Spinal cord (tissue), 10 donors: ENCODE data around the gene SOCS4. TPM values are rescaled to one million over a fixed set of nuclear protein-coding genes. Genes with fewer than 3 reads are reported as not detected.
A peak's percentile ranks its signal among the peaks of the same experiment; 100 is the strongest.

Experiments used
- DNase-seq, 6 donors: peaks; one replicate each; pipeline versions ENCODE4 v3.0.0 to v3.0.0-alpha.2; 2013 to 2015; ENCODE audit warnings: low spot score in 6 of 6, low read depth in 4 of 6
- H3K27ac ChIP-seq: one replicate; pipeline ENCODE4 v1.5.1; 2013; ENCODE audit warnings: low read depth, low read length, control low read depth
- H3K27me3 ChIP-seq: one replicate; pipeline ENCODE4 v1.6.1; 2013; ENCODE audit warnings: low read length; ENCODE audit not compliant: control insufficient read depth, insufficient read depth
- H3K36me3 ChIP-seq: one replicate; pipeline ENCODE4 v1.6.1; 2013; ENCODE audit warnings: low read length; ENCODE audit not compliant: control insufficient read depth, insufficient read depth
- H3K4me1 ChIP-seq: one replicate; pipeline ENCODE4 v1.6.1; 2013; ENCODE audit warnings: low read length; ENCODE audit not compliant: control insufficient read depth, insufficient read depth
- H3K4me3 ChIP-seq: one replicate; pipeline ENCODE4 v1.5.1; 2013; ENCODE audit warnings: low read depth, low read length, control low read depth
- H3K9me3 ChIP-seq: one replicate; pipeline ENCODE4 v1.6.1; 2013; ENCODE audit warnings: low read length; ENCODE audit not compliant: control insufficient read depth, insufficient read depth
- WGBS: methylation state at CpG from one replicate; pipeline ENCODE4 v1.1.5; 2013; ENCODE audit warnings: missing lambda C conversion rate; ENCODE audit not compliant: insufficient coverage; 5-methylcytosine and 5-hydroxymethylcytosine counted together
- polyA plus RNA-seq, 2 donors: library from polyadenylated mRNA; unstranded; fragments of 120-200 nt; gene quantifications; one replicate each; pipeline ENCODE4 v1.2.1, GENCODE V29; 2013; ENCODE audit not compliant: insufficient read length in 2 of 2
- total RNA-seq, 2 donors: library from RNA; depleted of rRNA in 1 of 2; stranded (reverse); fragments of 120-200 nt in 1 of 2; fragments of >200 nt in 1 of 2; gene quantifications; one replicate each; pipeline versions ENCODE4 v1.2.3 to v1.2.4, GENCODE V29; 2013 to 2014
- donor health status: healthy.

SOCS4 gene
- total and polyA plus RNA-seq, 4 donors: 15.5 to 44.8 (median 18.3) TPM

DNA sequence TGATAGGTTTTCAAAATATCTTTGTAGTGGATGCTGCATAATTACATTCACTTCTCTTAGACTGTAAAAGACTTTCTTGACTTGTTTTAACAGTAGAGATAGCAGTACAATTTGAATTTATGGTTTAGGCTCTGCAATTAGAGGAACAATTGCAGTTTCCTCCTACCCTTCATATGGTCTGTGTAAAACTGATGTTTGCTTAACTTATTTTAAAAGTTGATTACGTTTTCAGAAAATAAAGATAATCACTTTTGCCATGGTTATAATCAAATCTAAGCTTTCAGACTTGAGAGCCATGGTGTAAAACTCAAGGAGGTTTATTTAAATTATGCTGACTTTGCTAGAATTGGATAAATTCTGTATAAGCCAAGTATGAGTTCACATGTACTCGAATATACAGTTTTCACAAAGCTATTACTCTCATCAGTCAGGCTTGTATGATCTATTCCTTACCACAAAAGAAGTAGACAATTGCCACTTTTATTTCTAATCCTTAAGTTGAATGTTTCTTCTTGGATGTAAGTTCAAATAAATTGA is 21.9 kb downstream of the SOCS4 start:
- no CpG with 5 or more reads among the region's 2 CpGs for WGBS
- Histone ChIP-seq H3K27ac (no peak overlapping the region), H3K4me1 (peaks cover 9% of the 10 kb centered on the region), H3K27me3 (no peaks in the 10 kb centered on the region), H3K4me3 (no peak overlapping the region), H3K36me3 (peaks cover under 1% of the 10 kb centered on the region), H3K9me3 (no peaks in the 10 kb centered on the region)
- DNase-seq: no peak

DNA sequence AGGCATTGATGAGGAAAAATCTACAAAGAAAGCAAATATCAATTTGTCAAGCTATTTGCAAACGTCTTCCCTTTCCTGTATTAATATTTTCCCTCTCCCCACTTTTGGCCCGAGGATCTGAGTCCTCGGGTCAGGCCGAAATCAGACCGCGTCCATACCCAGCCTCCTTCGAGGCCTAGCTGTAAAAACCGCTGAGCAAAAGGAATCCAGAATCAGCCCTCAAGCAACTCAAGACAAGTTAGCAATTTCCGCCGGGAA is 24.1 kb downstream of the SOCS4 start:
- 3% methylated on average over 10 of the region's 10 CpGs for WGBS
- Histone ChIP-seq H3K27me3 (no peaks in the 10 kb centered on the region), H3K27ac (peak overlapping the region; percentile 98), H3K4me1 (peaks cover 9% of the 10 kb centered on the region), H3K36me3 (peaks cover 5% of the 10 kb centered on the region), H3K4me3 (peak overlapping the region; percentile 83), H3K9me3 (no peaks in the 10 kb centered on the region)
- no peak for DNase-seq

DNA sequence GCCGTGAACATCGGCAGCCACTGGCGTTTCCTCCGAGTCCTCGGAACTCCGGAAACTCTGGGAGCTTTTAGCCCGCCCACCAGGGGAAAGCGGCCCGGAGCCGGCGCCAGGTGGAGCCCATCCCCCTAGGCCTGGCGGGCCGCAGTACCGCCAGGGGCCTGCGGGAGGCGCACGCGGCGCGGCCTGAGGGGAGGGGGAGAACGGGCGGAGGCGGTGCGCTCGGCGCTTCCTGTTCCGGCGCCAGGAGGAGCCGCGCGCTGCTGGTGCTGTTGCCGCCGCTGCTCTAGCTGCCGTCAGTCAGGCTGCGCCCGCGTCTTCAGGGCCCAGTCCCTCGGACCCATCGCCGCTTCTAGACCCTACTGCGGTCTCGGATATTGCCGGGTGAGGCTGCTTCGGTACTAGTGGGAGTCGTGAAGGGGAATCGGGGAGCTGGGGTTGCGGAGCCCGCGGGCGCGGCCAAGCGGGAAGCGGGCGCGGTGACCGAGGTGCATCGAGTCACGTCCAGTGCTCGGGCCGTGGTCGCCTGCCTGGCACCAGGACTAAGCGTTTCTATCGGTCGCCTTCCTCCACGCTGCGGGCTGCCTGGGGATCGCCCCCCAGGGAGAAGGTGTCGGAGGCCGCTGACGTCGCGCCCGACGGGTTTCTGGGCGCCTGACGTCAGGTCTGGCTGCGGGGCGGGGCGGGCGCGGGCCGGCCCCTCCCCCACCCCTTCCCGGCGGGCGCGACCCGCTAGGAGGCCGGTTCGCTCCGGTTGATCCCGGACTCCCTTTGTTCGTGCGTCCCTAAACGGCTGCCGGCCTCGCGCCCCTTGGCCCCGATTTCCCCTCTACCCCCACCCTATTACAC is 24.6 kb downstream of the SOCS4 start, which contains the start of gene MAPK1IP1L:
TSS of gene MAPK1IP1L (plus strand) at position 225 of the 846 bp plus-strand sequence. CDS start 10,037 bp downstream, outside the sequence.
- Histone ChIP-seq H3K27ac (peak within 1 kb of the TSS; percentile 98), H3K4me3 (peak within 1 kb of the TSS; percentile 83), H3K9me3 (no peaks in the 10 kb centered on the region), H3K36me3 (peaks cover 7% of the 10 kb centered on the region), H3K4me1 (peaks cover 9% of the 10 kb centered on the region), H3K27me3 (no peaks in the 10 kb centered on the region)
- WGBS: under 1% methylated on average over 82 of the region's 98 CpGs
- DNase-seq: peak; percentile 85 to 97 (median 88)

DNA sequence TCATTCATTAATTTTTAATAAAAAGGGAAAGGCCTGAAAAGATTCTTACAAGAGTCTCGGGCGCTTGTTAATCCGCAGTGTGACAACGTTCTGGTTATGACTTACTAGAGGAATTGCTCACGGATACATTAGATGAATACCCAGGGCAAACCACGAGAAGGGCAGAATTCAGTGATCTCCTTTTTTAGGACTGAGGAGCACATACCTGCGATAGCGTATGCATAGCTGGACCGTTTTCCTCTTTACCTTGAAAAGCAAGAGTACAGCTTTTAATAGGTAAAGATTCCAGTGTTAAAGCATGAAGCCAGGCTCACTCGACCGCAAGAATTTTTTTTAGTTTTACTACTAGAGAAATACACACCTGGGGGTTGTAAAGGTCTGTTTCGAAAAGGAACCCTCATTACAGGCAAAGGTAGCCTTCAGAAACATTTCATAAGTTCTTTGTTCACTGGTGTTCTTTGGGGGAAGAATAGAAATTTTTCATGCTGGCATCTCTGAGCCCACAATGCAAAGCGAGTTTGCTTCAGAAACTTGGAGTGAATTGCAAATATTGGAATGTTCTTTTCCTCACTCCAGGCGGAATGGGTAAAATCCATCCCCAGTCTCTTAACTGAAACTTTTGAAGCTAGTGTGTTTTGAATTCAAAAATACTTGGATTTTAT is 25.4 kb downstream of the SOCS4 start:
- 0% methylated on average over 7 of the region's 14 CpGs for WGBS
- no peaks in the 10 kb centered on the region for H3K27me3 ChIP-seq
- DNase-seq: peak in 1 of 6 donors; percentile 55

DNA sequence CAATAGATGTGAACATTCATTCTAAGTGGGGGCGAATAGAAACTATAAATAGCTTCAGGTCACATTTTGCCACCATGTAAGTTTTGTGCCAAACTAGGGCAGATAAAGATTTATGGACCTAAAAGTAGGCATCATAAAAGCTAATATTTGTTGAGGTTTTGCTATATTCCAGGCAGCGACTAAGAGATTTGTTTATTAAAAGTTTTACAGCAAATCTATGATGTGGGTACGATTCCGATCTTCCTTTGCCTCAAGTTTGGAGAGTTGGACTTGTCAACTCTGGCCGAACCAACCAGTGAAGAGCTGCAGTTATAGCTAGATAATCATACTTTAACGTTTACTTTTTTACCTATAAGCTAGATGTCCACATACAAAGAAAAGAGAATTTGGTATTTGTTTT is 26.0 kb downstream of the SOCS4 start:
- Histone ChIP-seq H3K9me3 (no peaks in the 10 kb centered on the region), H3K4me1 (peaks cover 9% of the 10 kb centered on the region), H3K27me3 (no peaks in the 10 kb centered on the region), H3K4me3 (no peak overlapping the region), H3K36me3 (peaks cover 14% of the 10 kb centered on the region), H3K27ac (peak overlapping the region; percentile 98)
- 67% methylated on average over 1 of the region's 6 CpGs for WGBS
- DNase-seq: no peak

More for the DNA sequence above, 25.4 kb downstream of the SOCS4 start:
- H3K27ac ChIP-seq: peak overlapping the region; percentile 98
- H3K9me3 ChIP-seq: no peaks in the 10 kb centered on the region
- peaks cover 9% of the 10 kb centered on the region for H3K4me1 ChIP-seq
- peaks cover 8% of the 10 kb centered on the region for H3K36me3 ChIP-seq
- H3K4me3 ChIP-seq: peak overlapping the region; percentile 83

DNA sequence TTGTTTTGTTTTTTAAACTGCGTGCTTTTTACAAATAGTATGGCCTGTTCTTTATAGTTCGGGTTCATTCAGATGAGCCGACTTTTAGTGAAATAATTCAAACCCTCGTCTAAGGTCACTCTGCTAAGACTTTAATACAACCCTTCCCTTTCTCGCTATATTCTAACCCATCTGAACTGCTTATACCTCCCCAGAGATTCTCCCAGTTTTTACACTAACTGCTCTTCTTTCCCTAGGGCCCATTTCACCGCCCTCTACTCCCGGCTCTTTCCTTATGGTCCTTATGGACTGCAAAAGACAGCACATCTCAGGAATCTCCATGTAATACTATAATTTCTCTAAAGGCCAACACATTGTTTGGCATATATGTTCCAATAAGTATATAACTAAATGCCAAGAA is 26.5 kb downstream of the SOCS4 start:
- 56% methylated on average over 3 of the region's 7 CpGs for WGBS
- H3K36me3 ChIP-seq: peaks cover 14% of the 10 kb centered on the region
- DNase-seq: no peak
- H3K9me3 ChIP-seq: no peaks in the 10 kb centered on the region
- no peaks in the 10 kb centered on the region for H3K27me3 ChIP-seq
- H3K27ac ChIP-seq: no peak overlapping the region
- H3K4me1 ChIP-seq: peaks cover 9% of the 10 kb centered on the region
- no peak overlapping the region for H3K4me3 ChIP-seq

DNA sequence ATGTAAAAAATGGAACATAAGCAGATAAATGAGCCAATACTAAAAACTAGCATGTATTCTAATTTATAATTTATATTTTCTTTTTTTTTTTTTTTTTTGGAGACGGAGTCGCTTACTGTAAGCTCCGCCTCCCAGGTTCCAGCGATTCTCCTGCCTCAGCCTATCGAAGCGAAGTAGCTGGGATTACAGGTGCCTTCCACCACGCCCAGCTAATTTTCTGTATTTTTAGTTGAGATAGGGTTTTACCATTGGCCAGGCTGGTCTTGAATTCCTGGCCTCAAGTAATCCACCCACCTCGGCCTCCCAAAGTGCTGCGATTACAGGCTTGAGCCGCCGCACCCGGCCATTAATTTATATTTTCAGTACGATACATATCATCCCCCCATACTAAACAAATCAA is 27.1 kb downstream of the SOCS4 start:
- WGBS: 100% methylated on average over 3 of the region's 13 CpGs
- H3K4me3 ChIP-seq: no peak overlapping the region
- H3K9me3 ChIP-seq: no peaks in the 10 kb centered on the region
- no peak overlapping the region for H3K27ac ChIP-seq
- peaks cover 14% of the 10 kb centered on the region for H3K36me3 ChIP-seq
- peaks cover 9% of the 10 kb centered on the region for H3K4me1 ChIP-seq
- no peak for DNase-seq
- no peaks in the 10 kb centered on the region for H3K27me3 ChIP-seq

DNA sequence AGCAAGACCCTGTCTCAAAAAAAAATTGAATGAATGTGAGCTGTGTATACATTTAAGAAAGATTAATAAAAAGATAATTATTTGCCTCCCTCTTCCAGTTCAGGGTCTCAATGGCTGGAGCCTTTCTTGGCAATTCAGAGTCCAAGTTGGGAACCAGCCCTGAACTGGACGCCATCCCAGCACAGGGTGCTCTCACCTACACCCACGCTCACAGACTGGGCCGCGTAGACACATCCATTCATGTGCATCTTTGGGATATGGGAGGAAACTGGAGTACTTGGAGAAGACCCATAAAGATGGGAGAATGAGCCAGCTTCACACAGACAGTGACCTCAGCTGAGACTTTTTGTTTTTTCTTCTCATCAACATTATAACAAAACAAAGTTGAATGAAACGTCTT is 30.9 kb downstream of the SOCS4 start:
- peaks cover 20% of the 10 kb centered on the region for H3K36me3 ChIP-seq
- no peaks in the 10 kb centered on the region for H3K27me3 ChIP-seq
- H3K27ac ChIP-seq: no peak overlapping the region
- DNase-seq: no peak
- H3K4me1 ChIP-seq: peaks cover 5% of the 10 kb centered on the region
- no peak overlapping the region for H3K4me3 ChIP-seq
- WGBS: no CpG with 5 or more reads among the region's 5 CpGs
- H3K9me3 ChIP-seq: no peaks in the 10 kb centered on the region

DNA sequence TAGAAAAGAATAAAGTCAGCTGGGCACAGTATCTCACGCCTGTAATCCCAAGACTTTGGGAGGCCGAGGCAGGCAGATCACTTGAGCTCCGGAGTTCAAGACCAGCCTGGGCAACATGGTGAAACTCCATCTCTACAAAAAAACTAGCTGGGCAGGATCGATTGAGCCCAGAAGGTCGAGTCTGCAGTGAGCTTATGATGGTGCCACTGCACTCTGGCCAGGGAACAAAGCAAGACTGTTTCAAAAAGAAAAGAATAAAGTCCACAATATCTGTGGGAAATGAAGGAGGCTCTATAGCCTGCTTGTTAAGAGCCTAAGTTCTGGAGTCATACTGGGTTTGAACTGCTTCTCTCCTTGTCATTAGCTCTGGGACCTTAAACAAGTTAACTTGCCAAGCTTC is 32.3 kb downstream of the SOCS4 start:
- Histone ChIP-seq H3K4me1 (peaks cover 5% of the 10 kb centered on the region), H3K27me3 (no peaks in the 10 kb centered on the region), H3K36me3 (peaks cover 25% of the 10 kb centered on the region), H3K27ac (no peak overlapping the region), H3K4me3 (no peak overlapping the region), H3K9me3 (no peaks in the 10 kb centered on the region)
- no peak for DNase-seq
- WGBS: 97% methylated on average over 5 of the region's 5 CpGs
